ENCODE measurements around the gene TMC6.
"Not testable (repeated sequence)": the region's sequence is repeated elsewhere in the genome, so short reads cannot be mapped to it uniquely, and the experiment has no call there.

TMC6 gene

GRCh38 chr17:78142119-78142861 lies 13.7 kb upstream of the TMC6 start:
- peaks cover 22% of the 10 kb centered on the region for H3K36me3 ChIP-seq (ENCODE audit: control insufficient read depth, insufficient read depth, low read length)
- H3K4me1 ChIP-seq (ENCODE audit: control insufficient read depth, insufficient read depth, low read length, poor library complexity, severe bottlenecking): peaks cover 27% of the 10 kb centered on the region
- no peaks in the 10 kb centered on the region for H3K9me3 ChIP-seq (ENCODE audit: control insufficient read depth, low read length)
- no peak overlapping the region for H3K4me3 ChIP-seq (ENCODE audit: insufficient read depth, low read depth, low read length, poor library complexity, severe bottlenecking)
- H3K27me3 ChIP-seq (replicated peaks; ENCODE audit: control insufficient read depth, insufficient read depth, low read length, poor library complexity, severe bottlenecking): no peaks in the 10 kb centered on the region
- no peak overlapping the region for H3K27ac ChIP-seq (ENCODE audit: insufficient read depth, low read length, poor library complexity, severe bottlenecking)
- no peak for DNase-seq

- H3K27me3 ChIP-seq (replicated peaks; ENCODE audit: control insufficient read depth, insufficient read depth, low read length, poor library complexity, severe bottlenecking): no peaks in the 10 kb centered on the region
- no peak overlapping the region for H3K4me3 ChIP-seq (ENCODE audit: insufficient read depth, low read depth, low read length, poor library complexity, severe bottlenecking)
- H3K27ac ChIP-seq (ENCODE audit: insufficient read depth, low read length, poor library complexity, severe bottlenecking): peak overlapping the region; percentile 9
- H3K36me3 ChIP-seq (ENCODE audit: control insufficient read depth, insufficient read depth, low read length): peaks cover 28% of the 10 kb centered on the region
- peaks cover 34% of the 10 kb centered on the region for H3K4me1 ChIP-seq (ENCODE audit: control insufficient read depth, insufficient read depth, low read length, poor library complexity, severe bottlenecking)
- DNase-seq: no peak
- H3K9me3 ChIP-seq (ENCODE audit: control insufficient read depth, low read length): no peaks in the 10 kb centered on the region
Observed at GRCh38 chr17:78141437-78142118, 13.0 kb upstream of the TMC6 start.

- H3K27me3 ChIP-seq (replicated peaks; ENCODE audit: control insufficient read depth, insufficient read depth, low read length, poor library complexity, severe bottlenecking): no peaks in the 10 kb centered on the region
- no peaks in the 10 kb centered on the region for H3K9me3 ChIP-seq (ENCODE audit: control insufficient read depth, low read length)
- H3K4me1 ChIP-seq (ENCODE audit: control insufficient read depth, insufficient read depth, low read length, poor library complexity, severe bottlenecking): peaks cover 41% of the 10 kb centered on the region
- peaks cover 37% of the 10 kb centered on the region for H3K36me3 ChIP-seq (ENCODE audit: control insufficient read depth, insufficient read depth, low read length)
- no peak overlapping the region for H3K4me3 ChIP-seq (ENCODE audit: insufficient read depth, low read depth, low read length, poor library complexity, severe bottlenecking)
- peak overlapping the region; percentile 49 for H3K27ac ChIP-seq (ENCODE audit: insufficient read depth, low read length, poor library complexity, severe bottlenecking)
- peak; percentile 92 to 97 (median 93) for DNase-seq
Observed at GRCh38 chr17:78140169-78141051, 11.9 kb upstream of the TMC6 start.

DNA sequence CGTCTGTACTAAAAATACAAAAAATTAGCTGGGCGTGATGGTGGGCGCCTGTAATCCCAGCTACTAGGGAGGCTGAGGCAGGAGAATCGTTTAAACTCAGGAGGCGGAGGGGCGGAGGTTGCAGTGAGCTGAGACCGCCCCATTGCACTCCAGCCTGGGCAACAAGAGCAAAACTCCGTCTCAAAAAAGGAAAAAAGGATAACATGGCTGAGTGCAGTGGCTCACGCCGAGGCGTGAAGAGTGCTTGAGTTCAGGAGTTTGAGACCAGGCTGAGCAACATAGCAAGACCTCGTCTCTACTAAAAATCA lies 11.3 kb upstream of the TMC6 start:
- not testable (repeated sequence) for H3K27me3 ChIP-seq (replicated peaks; ENCODE audit: control insufficient read depth, insufficient read depth, low read length, poor library complexity, severe bottlenecking); H3K4me3 ChIP-seq (ENCODE audit: insufficient read depth, low read depth, low read length, poor library complexity, severe bottlenecking); H3K9me3 ChIP-seq (ENCODE audit: control insufficient read depth, low read length); DNase-seq
- H3K27ac ChIP-seq (ENCODE audit: insufficient read depth, low read length, poor library complexity, severe bottlenecking): peak overlapping the region; percentile 49
- peaks cover 43% of the 10 kb centered on the region for H3K36me3 ChIP-seq (ENCODE audit: control insufficient read depth, insufficient read depth, low read length)
- peaks cover 45% of the 10 kb centered on the region for H3K4me1 ChIP-seq (ENCODE audit: control insufficient read depth, insufficient read depth, low read length, poor library complexity, severe bottlenecking)

DNA sequence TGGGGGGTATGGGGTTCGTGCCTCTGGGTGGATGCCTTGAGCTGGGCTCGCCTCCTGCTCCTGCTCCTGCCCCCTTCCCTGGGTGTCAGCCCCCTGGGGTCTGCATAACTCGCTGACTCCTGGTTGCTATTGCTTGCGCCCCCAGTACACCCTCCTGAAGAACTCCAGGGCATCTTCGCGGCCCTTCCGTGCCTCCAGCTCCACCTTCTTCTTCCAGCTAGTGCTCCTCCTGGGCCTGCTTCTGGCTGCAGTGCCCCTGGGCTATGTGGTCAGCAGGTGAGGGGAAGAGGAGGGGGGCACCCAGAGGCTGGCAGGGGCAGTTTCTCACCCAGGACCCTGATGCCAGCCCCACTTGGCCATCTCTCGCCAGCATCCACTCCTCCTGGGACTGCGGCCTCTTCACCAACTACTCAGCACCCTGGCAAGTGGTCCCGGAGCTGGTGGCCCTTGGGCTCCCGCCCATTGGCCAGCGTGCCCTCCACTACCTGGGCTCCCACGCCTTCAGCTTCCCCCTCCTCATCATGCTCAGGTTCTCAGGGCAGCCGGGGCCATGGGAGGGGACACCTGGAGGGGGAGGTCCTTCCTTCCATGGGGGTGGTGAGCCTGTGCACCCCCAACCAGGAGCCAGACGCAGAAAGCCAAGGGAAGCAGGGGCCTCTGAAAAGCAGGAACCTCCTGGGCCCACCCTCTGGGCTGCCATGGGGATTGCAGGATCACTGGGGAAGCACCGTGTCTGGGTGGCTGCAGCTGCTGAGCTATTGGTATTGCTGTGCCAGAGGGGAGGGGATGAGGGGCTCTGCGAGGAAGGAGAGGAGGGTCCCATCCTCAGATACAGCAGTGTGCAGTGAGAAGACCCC lies 9.9 kb upstream of the TMC6 start:
- Histone ChIP-seq H3K27ac (ENCODE audit: insufficient read depth, low read length, poor library complexity, severe bottlenecking) (no peak overlapping the region), H3K4me3 (ENCODE audit: insufficient read depth, low read depth, low read length, poor library complexity, severe bottlenecking) (no peak overlapping the region), H3K36me3 (ENCODE audit: control insufficient read depth, insufficient read depth, low read length) (peaks cover 57% of the 10 kb centered on the region), H3K27me3 (replicated peaks; ENCODE audit: control insufficient read depth, insufficient read depth, low read length, poor library complexity, severe bottlenecking) (no peaks in the 10 kb centered on the region), H3K4me1 (ENCODE audit: control insufficient read depth, insufficient read depth, low read length, poor library complexity, severe bottlenecking) (peaks cover 58% of the 10 kb centered on the region), H3K9me3 (ENCODE audit: control insufficient read depth, low read length) (no peaks in the 10 kb centered on the region)
- no peak for DNase-seq

- peak overlapping the region; percentile 30 for H3K27ac ChIP-seq (ENCODE audit: insufficient read depth, low read length, poor library complexity, severe bottlenecking)
- no peaks in the 10 kb centered on the region for H3K27me3 ChIP-seq (replicated peaks; ENCODE audit: control insufficient read depth, insufficient read depth, low read length, poor library complexity, severe bottlenecking)
- H3K36me3 ChIP-seq (ENCODE audit: control insufficient read depth, insufficient read depth, low read length): peaks cover 60% of the 10 kb centered on the region
- no peaks in the 10 kb centered on the region for H3K9me3 ChIP-seq (ENCODE audit: control insufficient read depth, low read length)
- DNase-seq: peak in 2 of 3 donors; percentile 35 to 43
- H3K4me1 ChIP-seq (ENCODE audit: control insufficient read depth, insufficient read depth, low read length, poor library complexity, severe bottlenecking): peaks cover 66% of the 10 kb centered on the region
- no peak overlapping the region for H3K4me3 ChIP-seq (ENCODE audit: insufficient read depth, low read depth, low read length, poor library complexity, severe bottlenecking)
Observed at GRCh38 chr17:78137392-78138203, 9.0 kb upstream of the TMC6 start.

GRCh38 chr17:78135858-78136500 lies 7.4 kb upstream of the TMC6 start:
- no peak overlapping the region for H3K4me3 ChIP-seq (ENCODE audit: insufficient read depth, low read depth, low read length, poor library complexity, severe bottlenecking)
- peaks cover 68% of the 10 kb centered on the region for H3K4me1 ChIP-seq (ENCODE audit: control insufficient read depth, insufficient read depth, low read length, poor library complexity, severe bottlenecking)
- no peaks in the 10 kb centered on the region for H3K27me3 ChIP-seq (replicated peaks; ENCODE audit: control insufficient read depth, insufficient read depth, low read length, poor library complexity, severe bottlenecking)
- H3K9me3 ChIP-seq (ENCODE audit: control insufficient read depth, low read length): no peaks in the 10 kb centered on the region
- H3K36me3 ChIP-seq (ENCODE audit: control insufficient read depth, insufficient read depth, low read length): peaks cover 44% of the 10 kb centered on the region
- H3K27ac ChIP-seq (ENCODE audit: insufficient read depth, low read length, poor library complexity, severe bottlenecking): no peak overlapping the region
- DNase-seq: no peak

- H3K4me1 ChIP-seq (ENCODE audit: control insufficient read depth, insufficient read depth, low read length, poor library complexity, severe bottlenecking): peaks cover 70% of the 10 kb centered on the region
- H3K9me3 ChIP-seq (ENCODE audit: control insufficient read depth, low read length): no peaks in the 10 kb centered on the region
- no peak for DNase-seq
- no peak overlapping the region for H3K4me3 ChIP-seq (ENCODE audit: insufficient read depth, low read depth, low read length, poor library complexity, severe bottlenecking)
- H3K36me3 ChIP-seq (ENCODE audit: control insufficient read depth, insufficient read depth, low read length): peaks cover 44% of the 10 kb centered on the region
- H3K27ac ChIP-seq (ENCODE audit: insufficient read depth, low read length, poor library complexity, severe bottlenecking): peak overlapping the region; percentile 33
- no peaks in the 10 kb centered on the region for H3K27me3 ChIP-seq (replicated peaks; ENCODE audit: control insufficient read depth, insufficient read depth, low read length, poor library complexity, severe bottlenecking)
Observed at GRCh38 chr17:78134899-78135385, 6.4 kb upstream of the TMC6 start.
